ENCODE measurements around the gene RIOK2. TPM values are rescaled to one million over a fixed set of nuclear protein-coding genes. Genes with fewer than 3 reads are reported as not detected.

RIOK2 gene
- total RNA-seq, 4 donors from 2014 or later = 7.4 to 19.5 (median 15.3) TPM

- no peak overlapping the region for H3K4me3 ChIP-seq
- intact Hi-C loops (cut with DNase I) = loop anchor here (5.0 to 10.0 kb wide), 2 partner anchors 291 to 409 kb away; no protein-coding TSS in a partner anchor
- H3K27me3 ChIP-seq = no peaks in the 10 kb centered on the region
- H3K9me3 ChIP-seq = peaks cover 0 to 4% (median under 1%) of the 10 kb centered on the region in 3 donors
- TF ChIP-seq POLR2A (IDR thresholded peaks at IDR 0.05) (no peak), CTCF (IDR thresholded peaks at IDR 0.05) (peak in 4 of 6 experiments; percentile 43 to 64 (median 55))
- DNase-seq = no peak
- H3K27ac ChIP-seq = no peak overlapping the region
- H3K4me1 ChIP-seq = no peaks in the 10 kb centered on the region
- peaks cover 0 to 92% (median 7%) of the 10 kb centered on the region in 3 donors for H3K36me3 ChIP-seq
Measured at GRCh38 chr5:97163360-97163764, 19.7 kb downstream of the RIOK2 start.

- intact Hi-C loops (cut with DNase I) = loop anchor here (5.0 to 10.0 kb wide), 2 partner anchors 290 to 407 kb away; no protein-coding TSS in a partner anchor
- 23% methylated on average over 4 of the region's 4 CpGs for WGBS, 2 donors
Measured at GRCh38 chr5:97162045-97162444, 21.0 kb downstream of the RIOK2 start.

GRCh38 chr5:97157689-97158088 is 25.4 kb downstream of the RIOK2 start:
- H3K9me3 ChIP-seq = peaks cover 0 to 16% (median 14%) of the 10 kb centered on the region in 3 donors
- no peak for DNase-seq
- no peaks in the 10 kb centered on the region for H3K27me3 ChIP-seq
- H3K36me3 ChIP-seq = peaks cover 0 to 38% (median 0%) of the 10 kb centered on the region in 3 donors
- WGBS, 2 donors = 96 to 98% methylated on average over 2 of the region's 2 CpGs
- TF ChIP-seq CTCF (IDR thresholded peaks at IDR 0.05) (no peak), POLR2A (IDR thresholded peaks at IDR 0.05) (no peak)
- no peaks in the 10 kb centered on the region for H3K4me1 ChIP-seq
- intact Hi-C loops (cut with DNase I) = no loop called here
- no peak overlapping the region for H3K27ac ChIP-seq
- no peak overlapping the region for H3K4me3 ChIP-seq

More at GRCh38 chr5:97162045-97162444, 21.0 kb downstream of the RIOK2 start:
- TF ChIP-seq CTCF (IDR thresholded peaks at IDR 0.05) = peak; percentile 84 to 91 (median 85)
- no peak for TF ChIP-seq POLR2A (IDR thresholded peaks at IDR 0.05)
- Histone ChIP-seq H3K36me3 (peaks cover 0 to 79% (median 0%) of the 10 kb centered on the region in 3 donors), H3K4me1 (no peaks in the 10 kb centered on the region), H3K4me3 (no peak overlapping the region), H3K27me3 (no peaks in the 10 kb centered on the region), H3K27ac (no peak overlapping the region), H3K9me3 (peaks cover 0 to 14% (median 13%) of the 10 kb centered on the region in 3 donors)
- no peak for DNase-seq

- intact Hi-C loops (cut with DNase I) = no loop called here
- no peak overlapping the region for H3K27ac ChIP-seq
- no peak for TF ChIP-seq CTCF (IDR thresholded peaks at IDR 0.05)
- TF ChIP-seq POLR2A (IDR thresholded peaks at IDR 0.05) = no peak
- DNase-seq = no peak
- no peaks in the 10 kb centered on the region for H3K9me3 ChIP-seq
- no peaks in the 10 kb centered on the region for H3K27me3 ChIP-seq
- H3K4me1 ChIP-seq = no peaks in the 10 kb centered on the region
- no peaks in the 10 kb centered on the region for H3K36me3 ChIP-seq
- 69 to 81% methylated on average over 3 of the region's 3 CpGs for WGBS, 2 donors
- no peak overlapping the region for H3K4me3 ChIP-seq
Measured at GRCh38 chr5:97151370-97151769, 31.7 kb downstream of the RIOK2 start.

- intact Hi-C loops (cut with DNase I) = no loop called here
- Histone ChIP-seq H3K27ac (no peak overlapping the region), H3K4me3 (no peak overlapping the region), H3K4me1 (no peaks in the 10 kb centered on the region), H3K9me3 (no peaks in the 10 kb centered on the region), H3K36me3 (no peaks in the 10 kb centered on the region), H3K27me3 (no peaks in the 10 kb centered on the region)
- no peak for DNase-seq
- 46 to 75% methylated on average over 1 of the region's 1 CpG for WGBS, 2 donors
- TF ChIP-seq POLR2A (IDR thresholded peaks at IDR 0.05) (no peak), CTCF (IDR thresholded peaks at IDR 0.05) (no peak)
Measured at GRCh38 chr5:97150401-97150800, 32.6 kb downstream of the RIOK2 start.

All from esophagus squamous epithelium (tissue), 5 donors.